NCI-H128 (cell line): ENCODE results near the gene NUFIP2.
"Not testable (repeated sequence)": the region's sequence is repeated elsewhere in the genome, so short reads cannot be mapped to it uniquely, and the experiment has no call there.

Experiments
- DNase-seq: peaks from one replicate; lab custom pipeline; 2025; ENCODE audit not compliant: unreplicated experiment; lab: John Stamatoyannopoulos, UW

NUFIP2 gene

GRCh38 chr17:29279397-29280070 lies 14.4 kb downstream of the NUFIP2 start:
- DNase-seq, result no peak

DNA sequence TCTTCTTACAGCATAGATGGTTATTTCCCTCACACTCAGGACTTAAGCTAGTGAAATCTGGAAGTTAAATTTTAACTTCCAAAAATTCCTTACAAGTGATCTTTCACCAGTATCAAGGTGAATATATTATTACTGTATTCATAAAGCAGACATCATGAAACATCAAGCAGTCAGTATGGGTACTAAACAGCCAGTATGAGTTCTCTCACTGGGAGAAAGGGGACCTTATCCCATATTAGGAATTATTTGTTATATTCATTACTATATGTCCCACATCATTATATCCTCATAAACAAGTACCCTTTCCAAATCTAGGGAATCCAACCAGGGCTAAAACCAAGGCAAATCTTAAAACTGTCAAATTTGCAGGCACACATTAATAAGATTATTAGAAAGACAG lies 15.3 kb downstream of the NUFIP2 start:
- DNase-seq, result no peak

GRCh38 chr17:29273924-29274323 lies 20.0 kb downstream of the NUFIP2 start:
- DNase-seq, result no peak

- DNase-seq, result not testable (repeated sequence)
Measured at GRCh38 chr17:29271980-29272379, 22.0 kb downstream of the NUFIP2 start.

DNA sequence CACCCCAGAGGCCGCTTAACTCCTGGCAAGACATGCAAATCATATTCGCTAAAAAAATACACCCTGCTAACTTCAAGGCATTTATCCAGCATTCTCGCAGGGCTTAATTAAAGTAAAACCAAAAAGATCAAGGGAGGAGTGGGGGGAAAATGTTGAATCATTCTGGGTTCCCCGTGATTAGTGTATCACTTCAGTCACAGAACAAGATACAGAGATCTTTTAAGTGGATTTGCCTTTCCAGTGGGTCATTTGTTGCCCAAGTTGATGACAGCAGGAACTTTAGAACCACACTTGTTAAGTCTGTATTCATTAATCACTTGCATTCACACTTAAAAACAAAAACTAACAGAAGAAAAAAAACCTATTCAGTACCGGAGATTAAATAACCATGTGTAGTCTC lies 30.0 kb downstream of the NUFIP2 start:
- DNase-seq, result no peak

DNA sequence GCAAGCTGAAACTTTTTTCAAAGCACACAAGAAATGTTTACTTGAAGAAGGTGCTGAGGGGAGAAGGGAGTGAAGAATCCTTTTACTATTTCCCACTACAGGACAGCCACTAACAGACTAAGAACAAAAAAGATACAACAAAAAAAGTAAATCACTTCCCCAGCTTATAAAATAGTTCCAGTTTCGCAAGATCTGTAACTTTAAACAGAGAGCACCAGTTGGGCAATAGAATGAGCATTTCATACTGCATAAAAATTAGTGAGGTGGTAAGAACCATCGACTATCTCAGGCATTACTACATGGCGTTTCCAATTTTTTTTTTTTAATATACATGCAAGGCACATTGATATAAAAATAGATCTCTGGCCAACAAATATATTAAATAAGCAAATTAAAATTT lies 36.2 kb downstream of the NUFIP2 start:
- no peak for DNase-seq

DNA sequence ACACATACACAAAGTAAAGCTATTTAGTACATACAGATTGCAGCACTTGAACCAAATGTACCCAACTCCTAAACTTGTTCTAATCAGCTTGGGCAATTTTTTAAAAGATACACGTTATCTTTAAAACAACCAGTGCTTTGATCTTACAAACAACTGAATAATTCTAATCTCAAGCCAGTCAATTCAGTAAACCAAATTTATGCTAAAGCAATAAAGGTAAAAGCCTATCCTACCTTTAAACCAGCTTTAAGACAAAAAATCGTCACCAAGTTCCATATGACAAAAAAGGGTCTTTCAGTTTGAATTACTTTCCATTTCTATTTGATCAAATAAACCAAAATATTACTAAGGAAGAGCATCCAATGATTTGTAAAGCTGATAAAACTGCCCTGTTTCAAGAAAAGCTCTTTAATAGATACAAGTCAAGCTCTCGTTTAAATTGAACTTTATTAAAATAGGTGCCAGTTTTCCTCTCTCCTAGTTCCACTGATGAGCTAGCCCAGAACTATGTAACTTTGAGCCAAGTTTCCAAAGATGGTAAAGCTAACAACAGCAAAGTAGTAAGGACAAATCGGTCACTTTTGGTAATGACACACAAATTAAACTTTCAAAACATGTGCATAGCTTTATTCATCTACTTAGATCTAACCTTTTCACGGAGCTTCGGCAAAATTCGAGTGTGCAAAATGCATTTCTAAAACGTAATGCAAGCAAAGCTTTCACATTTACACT lies 37.0 kb downstream of the NUFIP2 start:
- DNase-seq, result no peak

DNA sequence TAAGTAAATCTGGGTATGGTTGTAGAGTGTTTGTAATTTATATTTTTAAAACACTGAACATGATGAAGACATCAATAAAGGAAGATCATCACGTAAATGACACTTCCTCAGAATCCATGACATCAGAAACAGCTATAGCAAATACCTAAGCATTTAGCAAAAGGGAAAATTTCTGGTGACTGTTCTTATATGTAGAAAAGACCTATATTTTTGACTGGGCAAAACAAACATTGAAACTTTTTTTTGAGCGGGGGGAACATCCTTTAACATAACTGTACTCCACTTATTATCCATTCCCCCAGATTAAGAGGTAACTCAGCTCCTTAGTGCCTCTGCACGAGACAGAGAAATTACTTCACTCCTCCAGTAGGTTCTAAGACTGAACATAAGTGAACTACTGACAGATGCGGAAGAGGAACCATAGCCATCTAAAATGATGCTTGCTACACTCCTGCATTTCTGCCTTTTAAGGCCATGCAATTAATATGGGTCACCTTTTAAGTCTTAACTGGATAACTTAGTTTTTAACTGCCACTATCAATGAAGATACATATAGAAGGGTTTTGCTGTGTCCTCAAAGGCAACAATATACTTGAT lies 37.9 kb downstream of the NUFIP2 start:
- DNase-seq, result no peak

DNA sequence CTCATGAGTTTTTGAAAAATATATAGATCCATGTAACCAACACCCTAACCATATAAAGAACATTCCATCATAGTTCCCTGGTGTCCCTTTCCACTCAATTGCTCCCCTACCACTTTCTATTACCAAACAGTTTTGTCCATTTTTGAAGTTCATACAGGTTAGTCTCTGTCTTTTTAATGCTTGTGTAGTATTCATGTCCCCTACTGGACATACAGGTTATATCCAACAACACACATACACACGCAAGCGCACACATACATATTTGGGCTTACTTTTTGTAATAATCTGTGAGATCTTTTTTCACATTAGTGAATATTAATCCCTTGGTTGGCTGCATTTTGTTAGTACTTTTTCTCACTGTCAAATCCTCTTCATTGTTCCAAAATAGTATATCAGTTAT lies 40.9 kb downstream of the NUFIP2 start:
- DNase-seq, result no peak

- no peak for DNase-seq
Measured at GRCh38 chr17:29252101-29252791, 41.7 kb downstream of the NUFIP2 start.

DNA sequence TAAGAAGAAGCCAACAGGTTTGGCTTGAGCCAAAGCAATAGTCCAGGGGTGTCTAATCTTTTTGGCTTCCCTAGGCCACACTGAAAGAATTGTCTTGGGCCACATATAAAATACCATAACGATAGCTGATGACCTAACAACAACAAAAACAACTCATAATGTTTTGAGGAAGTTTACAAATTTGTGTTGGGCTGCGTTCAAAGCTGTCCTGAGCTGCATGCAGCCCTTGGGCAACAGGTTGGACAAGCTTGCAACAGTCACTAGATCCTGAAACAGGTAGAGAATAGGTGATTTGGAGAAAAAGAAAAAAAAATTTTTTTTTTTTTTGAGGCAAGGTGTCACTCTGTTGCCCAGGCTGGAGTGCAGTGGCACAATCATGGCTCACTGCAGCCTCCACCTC lies 42.8 kb downstream of the NUFIP2 start:
- no peak for DNase-seq

DNA sequence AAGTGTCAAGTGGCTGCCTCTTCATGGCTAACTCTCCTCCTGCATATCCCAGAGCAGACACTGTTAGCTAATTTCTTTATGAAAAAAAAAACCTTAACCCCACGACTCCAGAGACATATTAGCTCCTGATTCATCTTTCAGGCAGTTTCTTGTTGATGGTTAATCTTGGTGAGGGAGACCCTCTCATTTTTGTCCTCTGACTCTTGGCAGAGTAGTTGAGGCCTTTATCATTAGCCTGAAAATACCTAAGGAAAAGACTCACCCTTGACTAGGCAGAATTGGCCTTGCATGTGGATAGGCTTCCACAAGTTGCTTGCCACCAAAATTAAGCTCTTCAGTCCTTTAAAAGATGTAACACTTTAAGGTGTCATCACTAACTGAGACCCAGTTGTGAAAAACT lies 43.3 kb downstream of the NUFIP2 start:
- no peak for DNase-seq

DNA sequence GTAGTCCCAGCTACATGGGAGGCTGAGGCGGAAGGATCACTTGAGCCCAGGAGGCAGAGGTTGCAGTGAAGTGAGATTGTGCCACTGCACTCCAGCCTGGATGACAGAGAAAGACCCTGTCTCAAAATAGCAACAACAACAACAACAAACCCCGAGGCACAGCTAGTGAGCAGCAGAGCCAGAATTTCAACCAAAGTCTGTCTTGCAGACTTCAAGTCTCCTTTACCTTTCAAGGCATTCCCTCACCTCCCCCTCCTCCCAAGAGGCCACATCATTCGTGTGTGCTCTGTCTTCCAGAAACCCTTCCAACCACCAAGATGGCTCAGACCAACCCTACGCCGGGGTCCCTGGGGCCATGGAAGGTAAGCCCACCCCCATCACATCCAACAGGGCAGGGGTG lies 45.1 kb downstream of the NUFIP2 start:
- DNase-seq, result no peak

GRCh38 chr17:29247219-29247618 lies 46.7 kb downstream of the NUFIP2 start:
- no peak for DNase-seq

DNA sequence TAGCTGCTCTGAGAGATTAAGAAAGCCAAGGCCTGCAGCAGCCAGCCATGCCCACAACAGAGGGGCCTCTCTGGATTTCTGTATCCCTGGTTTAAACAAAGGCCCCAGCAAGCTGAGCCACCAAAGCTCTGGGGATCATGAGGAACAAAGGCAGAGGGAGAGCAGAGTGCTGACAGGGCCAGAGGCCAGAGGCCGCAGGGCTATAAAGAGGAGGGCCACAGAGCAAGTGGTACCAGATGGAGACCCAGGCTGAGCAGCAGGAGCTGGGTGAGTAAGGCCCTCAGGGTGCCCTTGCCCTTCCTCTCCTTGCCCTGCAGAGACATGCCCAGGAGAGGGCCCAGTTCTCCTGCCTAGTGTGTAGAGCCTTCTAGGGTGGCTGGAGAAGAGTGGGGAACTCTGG lies 47.3 kb downstream of the NUFIP2 start, which contains the start of gene CRYBA1:
TSS of gene CRYBA1 (plus strand) at position 232 of the 400 bp plus-strand sequence. CDS start at position 237, 5 bp downstream.
- DNase-seq, result no peak

- DNase-seq, result no peak
Measured at GRCh38 chr17:29245401-29245800, 48.5 kb downstream of the NUFIP2 start.

- DNase-seq, result no peak
Measured at GRCh38 chr17:29243792-29244191, 50.2 kb downstream of the NUFIP2 start.

DNA sequence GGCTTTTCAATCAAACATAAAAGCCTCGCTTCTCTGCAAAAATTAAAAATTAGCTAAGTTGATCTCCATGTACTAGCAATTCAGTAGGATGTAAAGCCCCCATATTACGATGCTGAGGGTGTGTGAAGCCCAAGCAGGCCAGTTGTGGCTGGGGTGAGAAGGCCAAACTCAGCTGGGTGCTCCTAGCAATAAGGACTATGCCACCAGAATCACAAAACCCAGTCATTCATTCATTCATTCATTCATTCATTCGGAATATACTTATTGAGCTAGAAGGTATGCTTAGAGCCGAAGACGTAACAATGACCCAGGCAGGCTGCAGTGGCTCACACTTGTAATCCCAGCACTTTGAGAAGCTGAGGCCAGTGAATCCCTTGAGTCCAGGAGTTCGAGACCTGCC lies 51.2 kb downstream of the NUFIP2 start:
- no peak for DNase-seq

DNA sequence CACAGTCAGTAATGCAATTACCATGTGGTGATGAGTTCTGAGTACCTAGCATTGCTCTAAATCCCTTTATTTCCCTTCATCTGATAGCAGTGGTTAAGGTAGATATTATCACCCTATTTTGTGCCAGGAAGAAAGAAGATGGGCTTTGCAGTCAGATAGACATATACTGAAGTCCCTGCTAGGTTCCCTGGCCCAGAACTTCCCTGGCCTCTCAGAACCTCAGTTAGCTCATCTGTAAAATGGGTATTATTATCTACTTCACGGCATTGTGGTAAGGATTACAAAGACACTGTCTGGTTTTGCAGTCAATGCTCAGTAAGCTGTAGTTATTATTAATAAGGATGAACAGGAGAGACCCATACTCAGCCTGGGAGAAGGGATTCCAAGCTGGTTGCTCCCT lies 51.9 kb downstream of the NUFIP2 start:
- no peak for DNase-seq

DNA sequence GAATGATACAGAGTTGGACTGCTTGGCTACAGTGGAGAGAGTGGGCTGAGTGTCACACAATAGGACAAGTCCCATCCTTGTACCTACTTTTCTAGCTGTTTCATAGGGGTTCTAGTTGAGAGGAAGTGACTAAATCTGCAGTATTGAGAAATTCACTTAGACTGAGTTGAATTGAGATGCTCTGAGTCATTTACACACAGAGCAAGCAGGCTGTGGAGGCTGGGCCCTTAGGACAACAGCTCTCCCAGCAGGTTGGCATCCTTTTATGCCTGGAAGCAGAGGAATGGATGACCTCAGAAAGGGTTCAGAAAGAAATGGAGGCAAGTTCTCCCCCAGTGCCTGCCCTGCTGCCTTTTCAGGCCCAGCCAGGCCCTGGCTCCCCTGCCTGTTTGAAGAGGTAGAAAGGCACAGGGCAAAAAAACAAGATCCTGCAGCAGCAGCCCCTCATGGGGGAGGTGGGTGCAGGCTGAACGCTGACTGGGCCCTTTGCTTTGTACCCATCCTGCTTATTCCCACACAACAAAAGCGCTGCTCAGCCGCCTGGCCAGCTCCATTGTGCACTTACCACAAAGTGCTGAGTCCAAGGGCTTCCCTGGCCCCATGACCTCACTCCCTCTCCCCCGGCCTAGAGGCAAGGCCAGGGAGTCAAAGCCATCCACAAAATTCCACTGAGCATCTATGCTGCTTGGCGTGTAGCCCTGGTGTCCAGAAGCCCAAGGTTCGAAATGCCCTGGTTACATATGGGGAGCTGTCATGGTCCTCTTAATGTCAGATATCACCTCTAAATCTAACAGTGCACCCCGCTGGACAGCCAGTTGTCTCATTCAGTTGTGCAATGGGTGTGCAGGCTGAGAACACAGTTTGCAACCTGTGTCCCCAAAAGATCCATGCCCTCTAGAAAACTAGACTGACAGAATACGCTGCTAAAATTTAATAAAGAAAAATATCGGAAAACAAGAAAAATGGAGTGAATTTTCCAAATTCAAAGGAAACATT lies 52.7 kb downstream of the NUFIP2 start:
- DNase-seq, result no peak
